ENCODE results near the gene TSPO.

- TF ChIP-seq EZH2 (IDR thresholded peaks at IDR 0.05), result no peak
- TF ChIP-seq FOXP2 (optimal IDR thresholded peaks at IDR 0.05; ENCODE audit: control extremely low read depth, extremely low read length, insufficient read depth), result no peak
- TF ChIP-seq POLR2AphosphoS5 (IDR thresholded peaks at IDR 0.05; ENCODE audit: borderline replicate concordance, low read depth, low read length), result no peak
Measured at GRCh38 chr22:43202326-43202725, 51.0 kb downstream of the TSPO start.

Measured in SK-N-MC (cell line).